GM06990 (cell line): Measurements from ENCODE around the gene VIPR2.
"Not testable (repeated sequence)": the region's sequence is repeated elsewhere in the genome, so short reads cannot be mapped to it uniquely, and the experiment has no call there.

Source experiments
- DNase-seq: peaks from one replicate; pipeline ENCODE4 v3.0.0-alpha.2; 2011; ENCODE audit not compliant: insufficient read length; ENCODE audit errors: extremely low read depth
- H3K27me3 ChIP-seq: replicated peaks from 2 replicates; pipeline ENCODE4 v1.6.0; 2011; ENCODE audit warnings: low read length; ENCODE audit not compliant: control insufficient read depth, insufficient read depth
- H3K36me3 ChIP-seq: 2 replicates; pipeline ENCODE4 v1.5.1; 2011; ENCODE audit warnings: low read length; ENCODE audit not compliant: control insufficient read depth, insufficient read depth
- H3K4me3 ChIP-seq: replicated peaks from 2 replicates; pipeline ENCODE4 v1.5.1; 2011; ENCODE audit warnings: low read depth, mild to moderate bottlenecking, control low read depth, low read length
- CTCF ChIP-seq: IDR thresholded peaks from 2 replicates; pipeline ENCODE4 v1.5.1; 2011; ENCODE audit warnings: low read length, control low read depth, mild to moderate bottlenecking, inconsistent platforms; ENCODE audit not compliant: insufficient read depth, poor library complexity, severe bottlenecking

VIPR2 gene

GRCh38 chr7:159010411-159010810 is 134.3 kb downstream of the VIPR2 start:
- Histone ChIP-seq H3K36me3 (no peaks in the 10 kb centered on the region), H3K27me3 (no peaks in the 10 kb centered on the region), H3K4me3 (no peak overlapping the region)
- TF ChIP-seq CTCF = no peak
- DNase-seq = no peak

- H3K36me3 ChIP-seq = no peaks in the 10 kb centered on the region
- DNase-seq = no peak
- H3K4me3 ChIP-seq = no peak overlapping the region
- TF ChIP-seq CTCF = no peak
- no peaks in the 10 kb centered on the region for H3K27me3 ChIP-seq
Measured at GRCh38 chr7:159009951-159010350, 134.7 kb downstream of the VIPR2 start.

GRCh38 chr7:159008417-159008816 is 136.2 kb downstream of the VIPR2 start:
- no peak for TF ChIP-seq CTCF
- H3K4me3 ChIP-seq = no peak overlapping the region
- H3K27me3 ChIP-seq = no peaks in the 10 kb centered on the region
- DNase-seq = no peak
- H3K36me3 ChIP-seq = no peaks in the 10 kb centered on the region

GRCh38 chr7:159007996-159008389 is 136.7 kb downstream of the VIPR2 start:
- TF ChIP-seq CTCF = no peak
- H3K27me3 ChIP-seq = no peaks in the 10 kb centered on the region
- H3K36me3 ChIP-seq = no peaks in the 10 kb centered on the region
- H3K4me3 ChIP-seq = no peak overlapping the region
- DNase-seq = no peak

GRCh38 chr7:159007364-159007995 is 137.2 kb downstream of the VIPR2 start:
- TF ChIP-seq CTCF = no peak
- Histone ChIP-seq H3K4me3 (no peak overlapping the region), H3K36me3 (no peaks in the 10 kb centered on the region), H3K27me3 (no peaks in the 10 kb centered on the region)
- no peak for DNase-seq

- H3K27me3 ChIP-seq = no peaks in the 10 kb centered on the region
- no peak for DNase-seq
- H3K36me3 ChIP-seq = no peaks in the 10 kb centered on the region
- no peak for TF ChIP-seq CTCF
- H3K4me3 ChIP-seq = no peak overlapping the region
Measured at GRCh38 chr7:159006610-159007130, 138.0 kb downstream of the VIPR2 start.

- not testable (repeated sequence) for H3K27me3 ChIP-seq, H3K4me3 ChIP-seq, DNase-seq, H3K36me3 ChIP-seq
Measured at GRCh38 chr7:159006022-159006609, 138.6 kb downstream of the VIPR2 start.
